GM12878 (cell line): ENCODE data around the gene ARMC9.

ENCODE experiments used
- ATF2 ChIP-seq: IDR thresholded peaks from 2 replicates; pipeline ENCODE4 v1.6.1; 2012; ENCODE audit warnings: low read length, inconsistent platforms
- CHD2 ChIP-seq: IDR thresholded peaks from 2 replicates; pipeline ENCODE4 v1.6.1; 2011; ENCODE audit warnings: low read depth, low read length, improper control_type of control experiment, borderline replicate concordance
- CREB1 ChIP-seq: IDR thresholded peaks from 2 replicates; pipeline ENCODE4 v1.6.1; 2012; ENCODE audit warnings: low read depth, mild to moderate bottlenecking, inconsistent platforms
- EZH2 ChIP-seq: IDR thresholded peaks from 2 replicates; pipeline ENCODE4 v1.6.1; 2012; ENCODE audit warnings: low read depth, mild to moderate bottlenecking, control low read depth, inconsistent platforms, low read length, borderline replicate concordance; ENCODE audit not compliant: control insufficient read depth
- JUNB ChIP-seq: IDR thresholded peaks from 2 replicates; pipeline ENCODE4 v1.6.1; 2016; ENCODE audit warnings: antibody characterized with exemption, mild to moderate bottlenecking
- NFXL1 ChIP-seq: fragments of 450-650 bp; IDR thresholded peaks from 2 replicates; pipeline ENCODE4 v1.6.1; 2017; ENCODE audit warnings: antibody characterized with exemption, mild to moderate bottlenecking, borderline replicate concordance
- POLR2AphosphoS2 ChIP-seq: IDR thresholded peaks from 2 replicates; pipeline ENCODE4 v1.6.1; 2011; ENCODE audit warnings: low read depth, mild to moderate bottlenecking, low read length, improper control_type of control experiment, moderate library complexity
- POLR2AphosphoS5 ChIP-seq: IDR thresholded peaks from 2 replicates; pipeline ENCODE4 v1.6.1; 2011; ENCODE audit warnings: mild to moderate bottlenecking, low read length, inconsistent platforms
- REST ChIP-seq: IDR thresholded peaks from 2 replicates; pipeline ENCODE4 v1.6.1; 2012; ENCODE audit warnings: mild to moderate bottlenecking, low read depth, low read length
- ZNF24 ChIP-seq: fragments of 450-650 bp; IDR thresholded peaks from 2 replicates; pipeline ENCODE4 v1.6.1; 2017; ENCODE audit warnings: antibody characterized with exemption, mild to moderate bottlenecking
- TF ChIP-seq, protein P1 (sequence below), 3 experiments: IDR thresholded peaks in 2 of 3; conservative IDR thresholded peaks in 1 of 3; 2 replicates each; pipeline ENCODE4 v1.5.1; 2011; ENCODE audit warnings: low read depth in 3 of 3, low read length in 3 of 3, mild to moderate bottlenecking in 3 of 3, control low read depth in 2 of 3, moderate library complexity in 2 of 3, inconsistent platforms in 1 of 3, mixed read lengths in 1 of 3; ENCODE audit not compliant: control insufficient read depth in 2 of 3, insufficient read depth in 1 of 3; ENCODE audit errors: extremely low read depth in 1 of 3
- TF ChIP-seq, protein P2 (sequence below): fragments of 450-650 bp; formaldehyde crosslinking; IDR thresholded peaks from 2 replicates; pipeline ENCODE4 v1.4.0; 2020; ENCODE audit warnings: mild to moderate bottlenecking, moderate library complexity

GRCh38 chr2:231344851-231345250 is 146.4 kb downstream of the ARMC9 start:
- TF ChIP-seq CHD2: no peak
- TF ChIP-seq REST: no peak
- no peak for TF ChIP-seq ZNF24
- no peak for TF ChIP-seq CREB1
- TF ChIP-seq, protein P1, sequence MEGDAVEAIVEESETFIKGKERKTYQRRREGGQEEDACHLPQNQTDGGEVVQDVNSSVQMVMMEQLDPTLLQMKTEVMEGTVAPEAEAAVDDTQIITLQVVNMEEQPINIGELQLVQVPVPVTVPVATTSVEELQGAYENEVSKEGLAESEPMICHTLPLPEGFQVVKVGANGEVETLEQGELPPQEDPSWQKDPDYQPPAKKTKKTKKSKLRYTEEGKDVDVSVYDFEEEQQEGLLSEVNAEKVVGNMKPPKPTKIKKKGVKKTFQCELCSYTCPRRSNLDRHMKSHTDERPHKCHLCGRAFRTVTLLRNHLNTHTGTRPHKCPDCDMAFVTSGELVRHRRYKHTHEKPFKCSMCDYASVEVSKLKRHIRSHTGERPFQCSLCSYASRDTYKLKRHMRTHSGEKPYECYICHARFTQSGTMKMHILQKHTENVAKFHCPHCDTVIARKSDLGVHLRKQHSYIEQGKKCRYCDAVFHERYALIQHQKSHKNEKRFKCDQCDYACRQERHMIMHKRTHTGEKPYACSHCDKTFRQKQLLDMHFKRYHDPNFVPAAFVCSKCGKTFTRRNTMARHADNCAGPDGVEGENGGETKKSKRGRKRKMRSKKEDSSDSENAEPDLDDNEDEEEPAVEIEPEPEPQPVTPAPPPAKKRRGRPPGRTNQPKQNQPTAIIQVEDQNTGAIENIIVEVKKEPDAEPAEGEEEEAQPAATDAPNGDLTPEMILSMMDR (IDR thresholded peaks at IDR 0.05 in 2 of 3, conservative IDR thresholded peaks at IDR 0.05 in 1 of 3; ENCODE audit: control insufficient read depth in 2 of 3, extremely low read depth in 1 of 3, insufficient read depth in 1 of 3, low read depth in 3 of 3, low read length in 3 of 3): no peak
- no peak for TF ChIP-seq NFXL1
- TF ChIP-seq POLR2AphosphoS5: no peak
- TF ChIP-seq, protein P2, sequence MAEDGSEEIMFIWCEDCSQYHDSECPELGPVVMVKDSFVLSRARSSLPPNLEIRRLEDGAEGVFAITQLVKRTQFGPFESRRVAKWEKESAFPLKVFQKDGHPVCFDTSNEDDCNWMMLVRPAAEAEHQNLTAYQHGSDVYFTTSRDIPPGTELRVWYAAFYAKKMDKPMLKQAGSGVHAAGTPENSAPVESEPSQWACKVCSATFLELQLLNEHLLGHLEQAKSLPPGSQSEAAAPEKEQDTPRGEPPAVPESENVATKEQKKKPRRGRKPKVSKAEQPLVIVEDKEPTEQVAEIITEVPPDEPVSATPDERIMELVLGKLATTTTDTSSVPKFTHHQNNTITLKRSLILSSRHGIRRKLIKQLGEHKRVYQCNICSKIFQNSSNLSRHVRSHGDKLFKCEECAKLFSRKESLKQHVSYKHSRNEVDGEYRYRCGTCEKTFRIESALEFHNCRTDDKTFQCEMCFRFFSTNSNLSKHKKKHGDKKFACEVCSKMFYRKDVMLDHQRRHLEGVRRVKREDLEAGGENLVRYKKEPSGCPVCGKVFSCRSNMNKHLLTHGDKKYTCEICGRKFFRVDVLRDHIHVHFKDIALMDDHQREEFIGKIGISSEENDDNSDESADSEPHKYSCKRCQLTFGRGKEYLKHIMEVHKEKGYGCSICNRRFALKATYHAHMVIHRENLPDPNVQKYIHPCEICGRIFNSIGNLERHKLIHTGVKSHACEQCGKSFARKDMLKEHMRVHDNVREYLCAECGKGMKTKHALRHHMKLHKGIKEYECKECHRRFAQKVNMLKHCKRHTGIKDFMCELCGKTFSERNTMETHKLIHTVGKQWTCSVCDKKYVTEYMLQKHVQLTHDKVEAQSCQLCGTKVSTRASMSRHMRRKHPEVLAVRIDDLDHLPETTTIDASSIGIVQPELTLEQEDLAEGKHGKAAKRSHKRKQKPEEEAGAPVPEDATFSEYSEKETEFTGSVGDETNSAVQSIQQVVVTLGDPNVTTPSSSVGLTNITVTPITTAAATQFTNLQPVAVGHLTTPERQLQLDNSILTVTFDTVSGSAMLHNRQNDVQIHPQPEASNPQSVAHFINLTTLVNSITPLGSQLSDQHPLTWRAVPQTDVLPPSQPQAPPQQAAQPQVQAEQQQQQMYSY (CRISPR knock-in tag): no peak
- TF ChIP-seq POLR2AphosphoS2: no peak
- TF ChIP-seq EZH2: no peak
- no peak for TF ChIP-seq JUNB
- TF ChIP-seq ATF2: no peak
